OCI-LY7 (cell line): Measurements from ENCODE around the gene ELP1.
"Not testable (repeated sequence)": the region's sequence is repeated elsewhere in the genome, so short reads cannot be mapped to it uniquely, and the experiment has no call there.

Source experiments
- CTCF ChIP-seq: fragments of 200-600 bp; sonication (generic); conservative IDR thresholded peaks from 2 replicates; pipeline ENCODE4 v1.5.1; 2014; ENCODE audit warnings: mild to moderate bottlenecking, antibody characterized with exemption, low read length, moderate library complexity, mixed read lengths
- EZH2phosphoT487 ChIP-seq: fragments of 200-600 bp; sonication (generic); IDR thresholded peaks from 2 replicates; pipeline ENCODE4 v1.6.1; 2018; ENCODE audit warnings: low read depth, borderline replicate concordance, mild to moderate bottlenecking, mixed run types, antibody characterized with exemption, low read length, moderate library complexity, mixed read lengths

- TF ChIP-seq CTCF, EZH2phosphoT487: not testable (repeated sequence)
These were observed 13.5 kb downstream of the ELP1 start for GRCh38 chr9:108920401-108920800.
